Mammary epithelial cell (primary cell): ENCODE measurements around the gene ZNF280B.
"Not testable (repeated sequence)": the region's sequence is repeated elsewhere in the genome, so short reads cannot be mapped to it uniquely, and the experiment has no call there.

Experiments
- CTCF ChIP-seq, 2 donors: IDR thresholded peaks in 1 of 2; conservative IDR thresholded peaks in 1 of 2; 2 replicates each; pipeline ENCODE4 v1.5.1; 2011 to 2012; ENCODE audit warnings: inconsistent platforms in 2 of 2, low read length in 2 of 2, mild to moderate bottlenecking in 2 of 2, control low read depth in 1 of 2, low read depth in 1 of 2; ENCODE audit not compliant: insufficient read depth in 1 of 2; ENCODE audit errors: extremely low read depth in 1 of 2
- EZH2 ChIP-seq: IDR thresholded peaks from 2 replicates; pipeline ENCODE4 v1.6.1; 2012; ENCODE audit warnings: low read length, inconsistent platforms, borderline replicate concordance

- not testable (repeated sequence) for TF ChIP-seq EZH2; CTCF (conservative IDR thresholded peaks at IDR 0.05 in 1 of 2, IDR thresholded peaks at IDR 0.05 in 1 of 2; ENCODE audit: extremely low read depth in 1 of 2, insufficient read depth in 1 of 2, low read depth in 1 of 2, low read length in 2 of 2)
Measured at GRCh38 chr22:22441626-22442025, 66.9 kb downstream of the ZNF280B start.
